Measurements from ENCODE around the gene DHX16. TPM values are rescaled to one million over a fixed set of nuclear protein-coding genes. Genes with fewer than 3 reads are reported as not detected.

DHX16 gene
- total and polyA plus RNA-seq, 2 of the 8 experiments (the other 6 are each of a cell fraction or from before 2014, with no cell fraction given), result 27.4 to 44.4 TPM

GRCh38 chr6:30690403-30691207, 17.8 kb upstream of the DHX16 start, which contains the start of gene NRM (continued):
- 0 out of 2 replicates have a peak, but pooled peaks have one; percentile 41 for TF ChIP-seq PHF8 (conservative IDR thresholded peaks at IDR 0.05; ENCODE audit: low read depth, low read length)
- TF ChIP-seq HDAC2 (IDR thresholded peaks at IDR 0.05; ENCODE audit: borderline replicate concordance in 1 of 2, low read depth in 2 of 2, low read length in 2 of 2), result peak in 1 of 2 experiments; percentile 82; a peak in 2 of 4 replicates
- TF ChIP-seq, protein P1, sequence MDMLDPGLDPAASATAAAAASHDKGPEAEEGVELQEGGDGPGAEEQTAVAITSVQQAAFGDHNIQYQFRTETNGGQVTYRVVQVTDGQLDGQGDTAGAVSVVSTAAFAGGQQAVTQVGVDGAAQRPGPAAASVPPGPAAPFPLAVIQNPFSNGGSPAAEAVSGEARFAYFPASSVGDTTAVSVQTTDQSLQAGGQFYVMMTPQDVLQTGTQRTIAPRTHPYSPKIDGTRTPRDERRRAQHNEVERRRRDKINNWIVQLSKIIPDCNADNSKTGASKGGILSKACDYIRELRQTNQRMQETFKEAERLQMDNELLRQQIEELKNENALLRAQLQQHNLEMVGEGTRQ (IDR thresholded peaks at IDR 0.05; ENCODE audit: low read length), result no peak
- TF ChIP-seq BACH1 (IDR thresholded peaks at IDR 0.05; ENCODE audit: low read length), result 0 out of 2 replicates have a peak, but pooled peaks have one; percentile 31
- TF ChIP-seq RXRA (IDR thresholded peaks at IDR 0.05; ENCODE audit: insufficient read depth, low read depth, low read length), result no peak
- no peak for TF ChIP-seq MAFK (IDR thresholded peaks at IDR 0.05; ENCODE audit: low read depth, low read length)
- peak; percentile 61; the same call in 1 of the 2 replicates for TF ChIP-seq SP1 (IDR thresholded peaks at IDR 0.05; ENCODE audit: low read depth, low read length)
- peak in 1 of 2 experiments; percentile 94; a peak in 2 of 4 replicates for TF ChIP-seq SIN3A (conservative IDR thresholded peaks at IDR 0.05 in 1 of 2, IDR thresholded peaks at IDR 0.05 in 1 of 2; ENCODE audit: low read depth in 1 of 2, low read length in 2 of 2)
- TF ChIP-seq KDM5A (IDR thresholded peaks at IDR 0.05; ENCODE audit: low read length), result no peak
- TF ChIP-seq EP300 (IDR thresholded peaks at IDR 0.05; ENCODE audit: borderline replicate concordance in 1 of 2, low read depth in 2 of 2, low read length in 2 of 2), result no peak
- TF ChIP-seq KDM4A (IDR thresholded peaks at IDR 0.05; ENCODE audit: low read depth, low read length, severe bottlenecking), result peak; percentile 66
- TF ChIP-seq TAF1 (IDR thresholded peaks at IDR 0.05; ENCODE audit: low read depth, low read length), result peak; percentile 49; the same call in 1 of the 2 replicates
- TF ChIP-seq TBP (IDR thresholded peaks at IDR 0.05; ENCODE audit: low read depth, low read length), result peak; percentile 50; the same call in 1 of the 2 replicates

All from H1 (cell line).